ENCODE data around the gene NIPA2.

NIPA2 gene

DNA sequence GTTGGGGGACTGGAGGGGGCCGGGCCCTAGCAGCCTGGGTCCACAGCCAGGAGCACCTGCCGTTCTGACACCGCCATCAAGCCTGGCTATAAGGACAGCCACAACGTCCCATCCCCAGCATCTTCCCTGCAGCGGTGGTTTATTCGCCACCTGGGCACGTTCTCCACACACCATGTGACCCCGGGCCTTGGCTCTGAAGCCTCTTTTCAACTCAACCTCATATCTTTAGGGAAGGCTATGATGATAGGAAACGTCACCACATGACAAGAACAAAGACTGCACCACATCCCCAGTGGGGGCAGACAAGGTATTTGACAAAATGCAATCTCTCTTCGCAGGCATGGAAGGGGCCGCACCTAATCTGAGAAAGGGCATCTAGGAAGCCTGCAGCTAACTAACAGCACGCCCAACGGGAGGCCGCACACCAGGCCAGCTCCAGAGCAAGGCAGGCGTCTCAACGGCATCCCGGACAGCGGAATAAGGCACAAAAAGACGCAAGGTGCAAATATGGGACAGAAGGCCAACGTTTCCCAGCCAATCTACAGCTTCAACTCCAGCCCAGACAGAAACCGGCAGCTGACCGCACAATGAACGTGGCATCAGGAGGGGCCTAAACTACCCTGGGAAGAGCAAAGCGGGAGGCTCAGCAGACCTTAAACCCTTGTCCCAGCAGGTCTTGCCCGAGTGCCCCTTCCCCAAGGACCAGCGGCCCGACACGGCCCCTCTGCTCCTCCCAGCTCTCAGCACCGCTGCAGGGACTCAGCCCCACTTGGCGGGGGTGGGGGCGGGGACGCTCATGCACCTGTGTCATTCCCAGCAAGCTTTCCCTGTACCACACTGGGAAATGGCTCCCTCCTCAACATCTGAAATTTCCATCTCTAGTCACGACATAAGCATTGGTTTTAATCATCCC, 41.9 kb downstream of the NIPA2 start:
- no peak for DNase-seq

DNA sequence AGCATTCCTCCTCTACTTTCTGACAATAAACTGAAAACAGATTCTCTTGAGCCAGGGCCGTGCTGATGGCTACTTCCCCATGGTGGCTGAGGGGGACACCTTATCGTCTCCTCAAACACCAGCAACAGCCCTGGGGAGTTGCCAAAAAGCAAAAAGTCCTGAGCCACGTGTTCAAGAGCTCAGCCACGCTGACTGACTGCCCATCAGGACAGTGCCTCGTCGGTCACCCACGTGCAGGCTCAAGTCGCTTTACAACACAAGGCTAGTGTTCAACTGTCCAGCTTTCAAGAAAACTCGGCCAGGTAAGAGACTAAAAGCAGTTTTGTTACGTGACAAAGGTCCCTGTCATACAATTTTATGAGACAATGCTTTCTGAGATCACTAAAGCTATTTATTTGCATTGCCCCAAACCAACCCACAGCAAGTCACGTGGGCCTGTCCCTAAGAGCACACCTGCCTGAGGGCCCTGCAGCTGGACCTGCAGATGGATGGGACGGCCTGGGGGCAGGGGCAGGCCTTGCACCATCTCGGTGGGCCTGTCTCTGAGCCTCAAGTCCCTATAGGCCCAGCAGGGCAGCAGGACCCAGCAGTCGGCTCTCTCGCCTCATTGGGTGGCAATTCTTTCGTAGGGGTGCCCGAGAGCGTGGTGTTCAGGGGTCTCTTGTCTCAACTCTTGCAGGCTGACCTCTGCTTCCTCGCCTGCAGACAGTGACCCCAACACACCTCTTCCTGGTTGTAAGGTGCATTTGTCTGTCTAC, 42.7 kb downstream of the NIPA2 start:
- DNase-seq, result no peak

DNA sequence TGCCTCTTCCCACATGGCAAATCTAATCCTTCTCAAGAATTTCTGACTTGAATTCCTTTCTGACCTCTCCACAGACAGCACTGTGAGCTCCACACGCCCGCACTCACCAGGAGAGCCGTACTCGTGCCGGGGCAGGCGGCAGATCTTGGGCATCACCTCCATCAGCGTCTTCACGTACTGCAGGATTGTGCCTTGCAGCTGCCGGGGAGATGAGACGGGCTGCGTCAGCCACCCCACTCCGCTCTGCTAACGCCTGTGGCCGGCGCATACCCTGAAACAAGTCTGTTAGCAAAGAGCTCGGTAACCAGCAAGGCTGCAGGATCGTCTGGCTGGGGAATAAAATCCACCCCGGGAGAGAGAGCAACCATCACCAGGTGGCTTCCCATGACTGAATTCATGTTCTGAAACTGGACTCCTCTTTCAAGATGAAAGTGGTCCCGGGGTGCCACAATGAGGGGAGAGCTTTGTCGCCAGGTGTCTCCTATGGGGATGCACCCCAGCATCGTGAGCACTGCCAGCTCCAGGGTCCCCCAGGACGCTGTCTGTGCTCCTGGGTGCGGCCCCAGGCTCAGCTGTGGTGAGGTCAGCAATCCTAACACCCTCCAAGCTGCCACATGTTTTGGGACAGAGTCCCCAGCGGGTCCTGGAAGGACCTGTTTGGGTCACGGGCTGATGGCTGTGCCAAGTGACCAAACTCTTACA, 43.4 kb downstream of the NIPA2 start:
- DNase-seq, result no peak

DNA sequence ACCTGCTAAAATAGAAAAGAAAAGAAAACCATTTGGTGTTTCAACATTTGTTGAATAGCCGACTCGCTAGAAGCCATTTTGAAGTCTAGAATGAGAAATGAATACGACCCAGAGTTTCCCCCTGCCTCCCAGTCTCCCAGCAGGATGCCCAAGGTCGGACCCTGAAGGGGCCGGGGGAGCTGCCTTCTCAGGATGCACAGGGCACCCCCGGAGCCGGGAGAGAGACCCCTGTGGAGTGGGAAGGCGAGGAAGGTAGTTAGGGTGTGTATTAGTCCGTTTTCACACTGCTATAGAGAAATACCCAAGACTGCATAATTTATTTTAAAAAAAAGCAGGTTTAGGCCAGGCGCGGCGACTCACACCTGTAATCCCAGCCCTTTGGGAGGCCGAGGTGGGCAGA, 44.7 kb downstream of the NIPA2 start:
- no peak for DNase-seq

DNA sequence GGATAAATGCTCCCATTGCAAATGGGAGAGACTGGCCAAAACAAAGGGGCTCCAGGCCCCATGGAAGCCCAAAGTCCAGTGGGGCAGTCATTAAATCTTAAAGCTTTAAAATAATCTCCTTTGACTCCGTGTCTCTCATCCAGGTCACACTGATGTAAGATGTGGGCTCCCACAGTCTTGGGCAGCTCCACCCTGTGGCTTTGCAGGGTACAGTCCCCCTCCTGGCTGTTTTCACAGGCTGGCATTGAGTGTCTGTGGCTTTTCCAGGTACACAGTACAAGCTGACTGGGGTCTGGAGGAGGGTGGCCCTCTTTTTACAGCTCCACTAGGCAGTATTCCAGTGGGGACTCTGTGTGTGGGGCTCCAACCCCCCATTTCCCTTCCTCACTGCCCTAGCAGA, 45.9 kb downstream of the NIPA2 start:
- no peak for DNase-seq

DNA sequence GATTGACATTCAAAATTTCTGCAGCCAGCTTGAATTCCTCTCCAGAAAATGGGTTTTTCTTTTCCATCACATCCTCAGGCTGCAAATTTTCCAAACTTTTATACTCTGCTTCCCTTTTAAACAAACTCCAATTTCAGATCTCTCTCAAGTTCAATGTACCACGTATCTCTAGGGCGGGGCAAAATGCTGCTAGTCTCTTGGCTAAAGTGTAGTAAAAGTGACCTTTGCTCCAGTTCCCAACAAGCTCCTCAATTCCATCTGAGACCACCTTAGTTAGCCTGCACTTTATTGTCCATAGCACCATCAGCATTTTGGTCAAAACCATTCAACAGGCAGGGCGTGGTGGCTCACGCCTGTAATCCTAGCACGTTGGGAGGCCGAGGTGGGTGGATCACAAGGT, 46.7 kb downstream of the NIPA2 start:
- no peak for DNase-seq

DNA sequence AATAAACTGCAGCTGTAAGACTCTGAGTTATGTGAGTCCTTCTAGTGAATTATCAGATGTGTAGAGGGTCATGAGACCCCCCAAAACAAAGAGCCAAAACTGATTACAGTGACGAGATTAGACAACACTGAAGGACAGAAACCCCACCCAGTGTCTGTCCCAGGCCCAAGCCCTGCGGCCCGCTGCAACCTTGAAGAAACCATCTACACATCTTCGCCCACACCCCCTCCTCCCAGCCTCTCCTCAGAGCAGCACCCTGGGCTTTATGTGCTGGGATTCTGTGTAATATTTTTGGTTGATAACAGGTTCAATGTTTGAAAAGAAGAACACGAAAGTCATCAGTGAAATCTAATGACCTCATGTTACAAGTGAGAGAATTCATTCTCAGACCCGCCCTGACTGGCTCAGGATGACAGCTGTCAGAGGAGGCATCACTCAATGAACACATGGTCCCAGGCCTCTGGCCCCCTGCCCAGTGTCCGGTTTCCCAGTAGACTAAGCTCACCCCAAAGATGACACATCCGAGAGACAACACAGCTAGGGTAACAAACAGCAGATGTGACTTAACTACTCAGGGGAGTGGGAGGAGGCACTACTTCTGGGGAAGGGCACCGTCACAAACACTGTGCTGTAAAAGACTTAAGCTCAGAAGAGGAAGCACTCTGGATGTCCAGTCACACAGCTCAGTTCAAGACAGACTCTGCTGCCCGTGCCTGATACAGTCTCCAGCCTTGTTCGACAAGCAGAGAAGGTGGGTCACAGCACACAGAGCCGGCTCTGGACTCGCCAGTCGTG, 48.9 kb downstream of the NIPA2 start:
- no peak for DNase-seq

DNA sequence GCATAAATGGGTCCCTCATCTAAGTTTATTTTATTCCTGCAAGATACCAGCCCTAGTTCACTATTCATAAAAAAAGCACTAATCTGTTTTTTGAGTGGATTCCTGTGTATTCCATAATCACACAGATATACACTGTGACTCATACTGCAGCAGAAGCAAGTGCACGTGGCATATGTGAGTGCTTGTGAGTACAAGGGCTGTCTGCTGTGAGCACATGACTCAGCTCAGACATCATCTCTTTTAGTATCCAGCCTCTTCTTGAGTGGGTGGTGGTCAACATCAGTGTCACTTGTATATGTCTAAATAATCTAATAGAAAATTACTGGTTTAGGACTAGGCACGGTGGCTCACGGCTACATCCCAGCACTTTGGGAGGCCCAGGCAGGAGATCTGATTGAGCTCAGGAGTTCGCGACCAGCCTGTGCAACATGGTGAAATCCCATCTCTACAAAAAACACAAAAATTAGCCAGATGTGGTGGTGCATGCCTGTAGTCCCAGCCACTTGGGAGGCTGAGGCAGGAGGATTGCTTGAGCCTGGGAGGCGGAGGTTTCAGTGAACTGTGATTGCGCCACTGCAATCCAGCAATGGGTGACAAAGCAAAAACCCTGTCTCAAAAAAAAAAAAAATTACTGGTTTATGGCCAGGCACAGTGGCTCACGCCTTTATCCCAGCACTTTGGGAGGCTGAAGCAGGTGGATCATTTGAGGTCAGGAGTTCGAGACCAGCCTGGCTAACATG, 49.8 kb downstream of the NIPA2 start:
- DNase-seq, result no peak

DNA sequence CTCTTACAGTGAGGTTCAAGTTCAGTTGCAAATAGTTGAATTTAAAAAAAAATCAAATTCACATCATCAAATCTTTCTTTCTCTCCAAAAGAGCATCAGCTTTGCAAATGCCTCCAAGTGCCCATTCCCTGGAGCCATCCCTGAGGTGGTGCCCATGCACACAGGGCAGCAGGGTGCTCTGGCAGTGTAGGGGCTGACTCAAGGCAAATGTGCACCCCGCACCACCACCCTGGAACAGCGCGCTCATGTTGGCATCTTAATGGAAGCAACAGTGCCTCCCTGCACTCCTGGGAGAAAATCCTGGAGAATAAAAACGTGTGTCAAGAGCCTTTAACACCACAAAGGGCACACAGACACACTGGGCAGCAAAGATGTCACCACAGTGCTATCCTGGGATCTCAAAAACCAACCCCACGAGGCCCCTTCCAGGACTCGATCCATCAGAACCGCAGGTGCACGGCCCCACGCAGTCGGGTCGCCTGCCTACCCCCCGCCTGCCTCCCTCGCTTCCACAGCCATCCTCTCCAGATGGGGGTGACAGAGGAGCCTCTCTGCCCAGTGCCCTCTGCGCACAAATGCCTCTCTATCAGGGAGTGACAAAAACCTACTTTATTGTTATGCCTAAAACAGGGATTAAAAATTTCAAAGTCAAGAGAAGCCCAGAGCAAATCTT, 50.8 kb downstream of the NIPA2 start:
- DNase-seq, result no peak

DNA sequence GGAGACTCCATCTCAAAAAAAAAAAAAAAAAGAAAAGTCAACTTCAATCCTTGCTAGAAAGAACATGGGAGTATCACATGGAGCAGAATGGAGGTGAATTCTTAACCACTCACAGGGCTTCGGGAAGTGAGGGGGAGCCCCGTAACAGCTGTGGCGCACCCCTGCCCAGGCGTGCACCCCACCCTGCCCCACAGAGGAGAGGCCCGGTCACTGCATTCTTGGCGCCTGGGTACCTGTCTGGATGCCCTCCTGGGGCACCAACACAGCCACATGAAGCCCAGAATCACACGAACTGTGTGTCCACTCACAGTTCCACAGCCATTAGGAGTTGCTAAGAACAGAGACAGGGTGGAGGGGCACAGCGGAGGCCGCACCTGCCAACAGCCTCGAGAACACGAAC, 51.8 kb downstream of the NIPA2 start:
- no peak for DNase-seq

DNA sequence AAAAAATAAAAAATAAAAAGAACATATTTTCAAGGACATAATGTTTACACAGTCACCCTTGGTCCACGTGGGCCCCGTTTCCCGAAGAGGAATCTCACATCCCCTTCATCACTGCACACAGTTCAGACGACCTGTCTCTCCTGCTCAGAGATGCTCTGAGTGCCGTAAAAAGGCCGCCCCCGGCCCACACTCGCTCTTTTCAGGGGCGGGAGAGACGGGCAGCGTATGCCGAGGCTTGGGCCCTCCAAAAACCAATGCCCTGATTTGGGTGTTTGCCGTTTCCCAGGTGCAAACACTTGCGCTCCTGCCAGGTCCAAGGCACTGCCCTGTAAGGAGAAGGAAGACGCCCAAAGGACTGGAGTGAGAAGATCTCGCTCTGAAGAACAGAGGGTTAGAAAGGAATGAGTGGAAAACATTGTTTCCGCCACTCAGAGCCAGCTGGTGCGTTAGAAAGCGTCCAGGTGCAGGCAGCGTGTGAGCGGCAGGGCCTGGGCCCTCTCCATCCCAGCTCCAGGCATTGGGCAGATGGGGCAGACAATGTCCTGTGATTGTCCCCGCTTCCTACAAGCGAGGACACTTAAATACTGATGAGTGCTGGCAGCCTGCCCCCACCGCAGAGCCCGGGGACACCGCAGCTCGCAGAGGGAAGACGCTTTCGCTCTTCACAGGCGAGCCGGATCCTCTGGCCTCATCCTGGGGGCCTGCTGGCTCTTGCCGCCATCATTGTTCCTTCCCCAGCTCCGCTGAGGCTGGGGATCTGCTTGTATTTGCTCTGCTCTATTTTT, 53.2 kb downstream of the NIPA2 start:
- no peak for DNase-seq

DNA sequence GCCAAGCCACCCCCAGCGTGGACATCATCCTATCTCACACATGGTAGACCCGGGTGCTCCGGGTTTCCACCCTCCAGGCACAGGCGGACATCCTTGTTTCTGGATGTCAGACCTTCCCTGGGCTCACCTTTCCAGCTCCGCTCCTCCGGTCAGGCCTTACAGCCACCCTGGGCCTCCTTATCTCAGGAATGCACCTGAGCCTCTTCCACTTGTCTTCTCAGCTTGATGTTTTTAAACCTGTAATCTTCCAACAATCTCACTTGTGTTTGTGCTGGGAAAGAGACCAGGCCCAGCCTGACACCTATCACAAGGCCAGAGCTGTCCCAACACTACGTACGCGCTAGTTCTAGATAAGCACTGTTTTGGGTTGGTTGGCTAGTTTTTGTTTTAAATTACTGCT, 53.9 kb downstream of the NIPA2 start:
- DNase-seq, result no peak

DNA sequence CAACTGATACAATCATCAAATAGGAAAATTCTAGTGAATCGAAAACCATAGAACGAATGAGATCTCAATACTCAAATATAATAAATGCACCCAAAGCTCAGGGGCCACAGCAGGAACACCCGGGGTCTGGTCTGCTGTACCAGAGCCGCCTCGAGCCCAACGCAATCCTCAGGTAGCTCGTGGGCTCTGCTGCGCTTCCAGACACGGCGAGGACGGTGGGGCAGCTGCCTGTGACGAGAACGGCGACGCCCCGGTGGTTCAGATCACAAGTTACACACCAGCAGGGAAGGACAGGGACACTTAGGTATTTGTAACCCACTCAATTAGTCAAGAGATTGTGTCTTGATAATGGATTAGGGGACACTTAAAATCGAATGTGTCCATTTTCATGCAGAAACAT, 54.6 kb downstream of the NIPA2 start:
- no peak for DNase-seq

DNA sequence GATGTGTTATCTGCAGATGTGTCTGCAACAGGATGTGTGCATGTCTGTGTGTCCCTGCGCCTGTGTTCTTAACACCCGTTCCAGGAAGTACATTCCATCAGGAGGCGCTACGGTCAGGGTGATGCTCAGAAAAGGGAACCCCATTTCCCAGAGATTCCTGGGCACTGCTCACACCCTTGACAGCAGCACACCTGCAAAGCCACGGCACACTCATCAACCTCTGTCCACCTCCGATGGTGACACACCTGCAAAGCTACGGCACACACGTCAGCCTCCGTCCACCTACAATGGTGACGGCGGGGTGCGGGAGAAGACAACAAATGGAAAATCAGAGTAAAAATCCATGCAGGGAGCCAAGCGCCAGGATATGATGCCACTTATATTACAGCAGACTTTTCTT, 55.4 kb downstream of the NIPA2 start:
- no peak for DNase-seq

DNA sequence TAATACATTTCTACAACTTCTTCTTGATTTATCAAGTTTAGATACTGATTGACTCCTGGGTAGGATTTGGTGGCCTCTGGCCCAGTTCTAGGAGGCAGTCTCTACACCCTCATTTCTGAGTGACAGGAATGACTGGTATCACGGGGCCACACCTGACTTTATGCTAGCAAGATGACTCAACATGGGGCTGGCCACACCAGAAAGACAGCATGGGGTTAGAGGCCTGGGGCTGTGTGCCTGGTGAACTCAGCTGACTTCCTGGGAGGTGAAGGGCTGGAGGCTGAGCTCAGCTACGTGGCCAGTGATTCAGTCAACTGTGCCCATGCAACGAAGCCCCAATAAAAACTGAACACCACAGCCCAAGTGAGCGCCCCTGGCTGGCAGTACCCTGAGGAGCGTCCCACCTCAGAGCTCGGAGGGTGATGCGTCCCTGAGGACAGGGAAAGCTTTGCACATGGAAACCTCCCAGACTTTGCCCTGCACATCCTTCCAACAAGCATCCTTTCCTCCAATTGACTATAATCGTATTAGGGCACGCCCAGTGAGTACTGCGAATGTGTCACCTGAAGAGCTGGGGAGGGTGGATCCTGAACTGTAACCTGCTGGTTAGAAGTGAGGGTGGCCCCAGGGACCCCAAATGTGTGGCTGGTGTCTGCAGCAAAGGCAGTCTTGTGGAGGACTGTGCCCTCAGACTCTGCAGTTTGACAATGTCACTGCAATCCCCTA, 57.2 kb downstream of the NIPA2 start:
- DNase-seq, result no peak

DNA sequence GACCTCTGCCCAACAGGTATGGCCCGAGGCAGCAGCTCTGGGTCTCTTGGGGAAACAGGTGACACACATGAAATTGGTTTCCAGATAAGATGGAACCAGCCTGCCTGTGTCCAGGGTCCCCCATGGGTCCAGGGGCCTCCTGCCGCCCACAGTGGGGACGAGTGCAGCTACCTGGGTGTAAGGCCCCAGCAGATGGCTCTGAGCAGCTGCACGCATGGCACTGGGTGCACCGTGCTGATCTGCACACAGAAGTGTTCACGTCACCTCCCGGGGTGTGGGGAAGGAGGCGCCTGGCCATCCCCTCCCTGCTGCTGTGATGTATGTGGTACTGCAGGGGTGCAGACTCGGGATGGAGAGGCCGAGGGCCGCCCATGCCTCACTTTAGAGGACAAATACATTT, 63.6 kb downstream of the NIPA2 start:
- no peak for DNase-seq

DNA sequence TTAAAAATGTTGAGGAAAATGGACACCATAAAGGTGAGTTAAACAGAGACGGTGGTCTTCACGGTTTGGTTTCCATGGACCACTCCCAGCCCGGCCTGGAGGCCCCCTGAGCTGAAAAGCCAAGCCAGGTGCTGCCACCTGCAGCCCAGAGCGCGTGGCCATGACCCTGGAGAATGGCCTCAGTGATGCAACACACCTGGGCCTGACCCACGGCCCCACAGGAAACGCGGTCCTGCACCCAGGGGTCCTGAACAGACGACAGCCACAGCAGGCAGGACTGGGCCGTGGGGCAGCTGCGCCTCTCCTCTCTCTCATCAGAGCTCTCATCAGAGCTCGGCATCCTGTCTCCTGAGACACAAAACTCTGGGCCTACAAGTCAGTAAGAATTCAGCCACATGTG, 64.1 kb downstream of the NIPA2 start:
- DNase-seq, result no peak

DNA sequence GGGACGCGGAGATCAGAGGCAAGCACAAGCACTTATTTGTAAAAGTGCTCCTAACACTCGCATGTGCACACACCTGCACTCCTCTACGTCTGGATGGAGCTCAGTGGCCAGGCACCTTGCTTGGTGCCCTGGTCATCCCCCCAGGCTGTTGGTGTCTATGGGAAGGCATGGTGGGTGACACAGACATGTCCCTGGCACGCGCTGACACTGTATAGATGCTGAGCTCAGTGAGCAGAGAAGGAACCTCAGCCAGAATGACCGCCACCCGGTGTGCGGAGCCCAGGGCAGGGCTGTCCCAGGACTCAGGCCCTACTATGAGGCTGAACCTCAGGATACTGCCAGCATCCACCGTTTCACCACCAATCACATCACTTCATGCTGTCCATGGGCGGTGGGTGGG, 64.5 kb downstream of the NIPA2 start:
- DNase-seq, result no peak

DNA sequence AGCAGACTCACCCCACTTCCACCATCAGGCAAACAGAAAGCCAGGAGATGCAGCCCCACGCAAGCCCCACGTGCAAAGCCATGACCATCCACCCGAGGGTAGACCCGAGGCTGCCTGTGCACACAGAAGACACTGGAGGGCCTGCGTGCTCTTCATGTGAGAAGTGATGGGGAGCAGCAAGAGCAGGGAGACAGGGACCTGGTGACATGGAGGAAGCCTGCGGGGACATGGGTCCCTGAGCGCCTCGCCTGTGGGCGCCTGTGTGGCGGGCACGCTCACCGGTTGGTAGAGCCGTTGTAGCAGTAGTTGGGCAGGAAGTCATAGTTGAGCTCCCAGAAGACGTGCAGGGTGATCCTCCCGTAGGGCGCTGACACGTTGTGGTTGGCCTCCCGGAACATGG, 65.0 kb downstream of the NIPA2 start:
- DNase-seq, result no peak

DNA sequence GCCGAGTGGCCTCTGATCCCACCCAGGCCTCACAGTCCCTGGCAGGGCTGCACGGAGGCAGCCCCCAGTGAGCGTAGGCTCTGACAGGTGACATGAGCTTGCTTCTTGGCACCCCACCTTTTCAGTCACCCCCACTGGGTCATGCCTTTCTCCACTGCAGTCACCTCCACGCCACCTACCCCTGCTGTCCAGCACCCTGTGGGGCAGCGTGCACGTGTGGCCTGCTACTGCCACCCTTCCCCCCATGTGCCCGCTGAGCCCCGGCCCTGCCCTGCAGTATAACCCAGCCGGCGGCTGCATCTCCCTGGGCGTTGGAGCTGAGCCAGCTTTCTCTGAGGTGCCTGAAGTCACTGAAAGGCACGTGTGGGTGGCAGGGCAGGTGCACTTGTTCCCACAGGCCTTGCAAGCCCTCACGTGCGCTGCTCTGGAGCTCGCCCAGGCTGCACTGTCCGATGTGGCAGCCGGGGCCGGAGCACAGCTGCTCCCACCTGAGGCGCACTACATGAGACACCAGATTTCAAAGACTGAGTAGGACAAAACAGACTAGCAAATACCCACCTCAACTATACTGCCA, 65.6 kb downstream of the NIPA2 start:
- peak; percentile 9 to 61 for DNase-seq
